Measurements from ENCODE around the gene ATP5F1B.

The ATP5F1B gene

GRCh38 chr12:56645717-56646446 is at the start of gene ATP5F1B:
Gene ATP5F1B, minus strand, starts transcription at chr12:56645984. Its CDS starts 21 bp downstream, at chr12:56645963.
- FAIRE-seq (peak; percentile 98), DNase-seq (ENCODE audit: insufficient read length, low spot score) (peak; percentile 95)

- no peak for DNase-seq (ENCODE audit: insufficient read length, low spot score)
- FAIRE-seq, result no peak
Observed at GRCh38 chr12:56694161-56694560, 48.4 kb upstream of the ATP5F1B start.

GRCh38 chr12:56688846-56689109 is 43.0 kb upstream of the ATP5F1B start:
- FAIRE-seq (no peak), DNase-seq (ENCODE audit: insufficient read length, low spot score) (no peak)

GRCh38 chr12:56688129-56688845 is 42.5 kb upstream of the ATP5F1B start, which contains the start of gene PTGES3:
Gene PTGES3, minus strand, starts transcription at chr12:56688284. Its CDS starts 285 bp downstream, at chr12:56687999.
- DNase-seq (ENCODE audit: insufficient read length, low spot score) (peak; percentile 71), FAIRE-seq (peak; percentile 89)

- FAIRE-seq (peak; percentile 26), DNase-seq (ENCODE audit: insufficient read length, low spot score) (no peak)
Observed at GRCh38 chr12:56687223-56688128, 41.7 kb upstream of the ATP5F1B start.

- FAIRE-seq, result no peak
- DNase-seq (ENCODE audit: insufficient read length, low spot score), result no peak
Observed at GRCh38 chr12:56684745-56685359, 39.1 kb upstream of the ATP5F1B start.

- FAIRE-seq (no peak), DNase-seq (ENCODE audit: insufficient read length, low spot score) (no peak)
Observed at GRCh38 chr12:56682323-56682722, 36.5 kb upstream of the ATP5F1B start.

GRCh38 chr12:56679883-56680575 is 34.2 kb upstream of the ATP5F1B start:
- FAIRE-seq, result no peak

GRCh38 chr12:56678852-56679251 is 33.1 kb upstream of the ATP5F1B start:
- DNase-seq (ENCODE audit: insufficient read length, low spot score), result no peak
- no peak for FAIRE-seq

More at GRCh38 chr12:56679883-56680575, 34.2 kb upstream of the ATP5F1B start:
- DNase-seq (ENCODE audit: insufficient read length, low spot score), result no peak

- DNase-seq (ENCODE audit: insufficient read length, low spot score), result no peak
- FAIRE-seq, result no peak
Observed at GRCh38 chr12:56677680-56678079, 31.9 kb upstream of the ATP5F1B start.

- no peak for FAIRE-seq
- no peak for DNase-seq (ENCODE audit: insufficient read length, low spot score)
Observed at GRCh38 chr12:56676851-56677580, 31.2 kb upstream of the ATP5F1B start.

- FAIRE-seq (no peak), DNase-seq (ENCODE audit: insufficient read length, low spot score) (no peak)
Observed at GRCh38 chr12:56671608-56672007, 25.8 kb upstream of the ATP5F1B start.

GRCh38 chr12:56670836-56671235 is 25.1 kb upstream of the ATP5F1B start:
- DNase-seq (ENCODE audit: insufficient read length, low spot score) (no peak), FAIRE-seq (no peak)

- no peak for DNase-seq (ENCODE audit: insufficient read length, low spot score)
- no peak for FAIRE-seq
Observed at GRCh38 chr12:56668197-56668457, 22.3 kb upstream of the ATP5F1B start.

- FAIRE-seq (no peak), DNase-seq (ENCODE audit: insufficient read length, low spot score) (no peak)
Observed at GRCh38 chr12:56661979-56662638, 16.3 kb upstream of the ATP5F1B start.

- no peak for FAIRE-seq
Observed at GRCh38 chr12:56661560-56661959, 15.8 kb upstream of the ATP5F1B start.

GRCh38 chr12:56658921-56659320 is 13.1 kb upstream of the ATP5F1B start:
- no peak for FAIRE-seq
- no peak for DNase-seq (ENCODE audit: insufficient read length, low spot score)

More at GRCh38 chr12:56661560-56661959, 15.8 kb upstream of the ATP5F1B start:
- DNase-seq (ENCODE audit: insufficient read length, low spot score), result no peak

GRCh38 chr12:56657416-56658379 is 11.9 kb upstream of the ATP5F1B start:
- no peak for FAIRE-seq
- no peak for DNase-seq (ENCODE audit: insufficient read length, low spot score)
